Brain pericyte (primary cell): Measurements from ENCODE around the gene TMIE.

Source experiments
- DNase-seq: peaks from one replicate; pipeline ENCODE4 v3.0.0-alpha.2; 2012; ENCODE audit warnings: low read depth, low spot score

TMIE gene

GRCh38 chr3:46669191-46669999, 31.8 kb upstream of the TMIE start:
- DNase-seq = no peak

GRCh38 chr3:46670000-46670890, 30.9 kb upstream of the TMIE start:
- DNase-seq = no peak

GRCh38 chr3:46670891-46671427, 30.2 kb upstream of the TMIE start:
- no peak for DNase-seq

- DNase-seq = no peak
Measured at GRCh38 chr3:46671541-46672348, 29.4 kb upstream of the TMIE start.

GRCh38 chr3:46672349-46672695, 28.9 kb upstream of the TMIE start:
- DNase-seq = no peak

GRCh38 chr3:46673151-46674030, 27.8 kb upstream of the TMIE start:
- no peak for DNase-seq

GRCh38 chr3:46674031-46674845, 27.0 kb upstream of the TMIE start:
- DNase-seq = no peak

- no peak for DNase-seq
Measured at GRCh38 chr3:46675426-46675825, 25.8 kb upstream of the TMIE start.

- DNase-seq = no peak
Measured at GRCh38 chr3:46675843-46676567, 25.2 kb upstream of the TMIE start.

- no peak for DNase-seq
Measured at GRCh38 chr3:46676601-46677410, 24.4 kb upstream of the TMIE start.

- no peak for DNase-seq
Measured at GRCh38 chr3:46677411-46677726, 23.8 kb upstream of the TMIE start.

GRCh38 chr3:46678280-46678679, 22.9 kb upstream of the TMIE start:
- DNase-seq = no peak

GRCh38 chr3:46679681-46680080, 21.5 kb upstream of the TMIE start:
- no peak for DNase-seq

GRCh38 chr3:46680298-46680826, 20.8 kb upstream of the TMIE start:
- no peak for DNase-seq

GRCh38 chr3:46681387-46681786, 19.8 kb upstream of the TMIE start:
- no peak for DNase-seq

GRCh38 chr3:46681856-46682540, 19.2 kb upstream of the TMIE start:
- DNase-seq = no peak

- no peak for DNase-seq
Measured at GRCh38 chr3:46682974-46683373, 18.2 kb upstream of the TMIE start.

- no peak for DNase-seq
Measured at GRCh38 chr3:46684891-46685290, 16.3 kb upstream of the TMIE start.
